Lower leg skin (tissue), 4 donors: ENCODE measurements around the gene SSPN. TPM values are rescaled to one million over a fixed set of nuclear protein-coding genes. Genes with fewer than 3 reads are reported as not detected.

Experiments used
- DNase-seq, 2 donors: peaks; one replicate each; pipeline ENCODE4 v3.0.0-alpha.2; 2019; ENCODE audit warnings: low spot score in 2 of 2
- H3K4me3 ChIP-seq: fragments of 200-600 bp; sonication (generic); 2 replicates; pipeline ENCODE4 v1.5.1; 2017; ENCODE audit warnings: mild to moderate bottlenecking, low read depth; ENCODE audit not compliant: poor library complexity, severe bottlenecking
- POLR2A ChIP-seq, 2 donors: fragments of 450-650 bp; IDR thresholded peaks; one replicate each; pipeline ENCODE4 v1.6.1; 2016 to 2017; ENCODE audit warnings: antibody characterized with exemption in 2 of 2, mild to moderate bottlenecking in 1 of 2, moderate library complexity in 1 of 2
- WGBS, 2 donors: methylation state at CpG; one replicate each; pipeline ENCODE4 v1.1.5; 2018; 5-methylcytosine and 5-hydroxymethylcytosine counted together
- intact Hi-C: fragments of 100-400 bp; cut with DNase I; formaldehyde crosslinking; loops from one replicate; pipeline ENCODE4 v1.15.0; 2023; ENCODE audit warnings: low total_unique reads
- total RNA-seq, 4 donors: library from RNA; depleted of rRNA; stranded (reverse); fragments of >200 nt; gene quantifications; one replicate each; pipeline ENCODE4 v1.1.0, GENCODE V29; 2016
- TF ChIP-seq, protein P1 (sequence below), 3 donors: fragments of 450-650 bp; IDR thresholded peaks; one replicate each; pipeline ENCODE4 v1.5.1; 2016; ENCODE audit warnings: antibody characterized with exemption in 3 of 3, mild to moderate bottlenecking in 3 of 3, moderate library complexity in 2 of 3

The SSPN gene
- total RNA-seq, 4 donors from 2014 or later, result 4.5 to 14.1 (median 8.4) TPM

DNA sequence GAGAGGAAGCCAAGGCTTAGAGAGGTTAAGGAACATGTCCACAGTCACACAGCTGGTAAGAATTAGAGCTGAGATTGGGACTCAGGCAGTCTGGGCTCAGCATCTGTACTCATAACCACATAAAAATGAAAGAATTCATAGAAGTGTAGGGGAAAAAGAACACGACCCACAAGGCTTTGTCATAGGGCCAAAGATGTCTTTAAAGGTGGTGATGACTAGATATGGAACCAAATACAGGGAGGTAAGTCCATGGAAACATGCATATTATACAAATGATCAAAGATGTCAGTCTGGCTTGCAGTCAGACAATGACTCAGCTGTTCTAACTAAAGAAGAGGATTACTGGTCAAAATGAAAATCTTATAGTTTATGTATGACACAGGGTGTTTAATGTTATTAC lies 7.2 kb upstream of the SSPN start:
- TF ChIP-seq, protein P1, sequence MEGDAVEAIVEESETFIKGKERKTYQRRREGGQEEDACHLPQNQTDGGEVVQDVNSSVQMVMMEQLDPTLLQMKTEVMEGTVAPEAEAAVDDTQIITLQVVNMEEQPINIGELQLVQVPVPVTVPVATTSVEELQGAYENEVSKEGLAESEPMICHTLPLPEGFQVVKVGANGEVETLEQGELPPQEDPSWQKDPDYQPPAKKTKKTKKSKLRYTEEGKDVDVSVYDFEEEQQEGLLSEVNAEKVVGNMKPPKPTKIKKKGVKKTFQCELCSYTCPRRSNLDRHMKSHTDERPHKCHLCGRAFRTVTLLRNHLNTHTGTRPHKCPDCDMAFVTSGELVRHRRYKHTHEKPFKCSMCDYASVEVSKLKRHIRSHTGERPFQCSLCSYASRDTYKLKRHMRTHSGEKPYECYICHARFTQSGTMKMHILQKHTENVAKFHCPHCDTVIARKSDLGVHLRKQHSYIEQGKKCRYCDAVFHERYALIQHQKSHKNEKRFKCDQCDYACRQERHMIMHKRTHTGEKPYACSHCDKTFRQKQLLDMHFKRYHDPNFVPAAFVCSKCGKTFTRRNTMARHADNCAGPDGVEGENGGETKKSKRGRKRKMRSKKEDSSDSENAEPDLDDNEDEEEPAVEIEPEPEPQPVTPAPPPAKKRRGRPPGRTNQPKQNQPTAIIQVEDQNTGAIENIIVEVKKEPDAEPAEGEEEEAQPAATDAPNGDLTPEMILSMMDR (IDR thresholded peaks at IDR 0.05), result no peak
- TF ChIP-seq POLR2A (IDR thresholded peaks at IDR 0.05), result no peak
- WGBS, 2 donors, result 18 to 23% methylated on average over 1 of the region's 1 CpG
- no peak for DNase-seq
- intact Hi-C loops, result no loop called here
- H3K4me3 ChIP-seq, result no peak overlapping the region

DNA sequence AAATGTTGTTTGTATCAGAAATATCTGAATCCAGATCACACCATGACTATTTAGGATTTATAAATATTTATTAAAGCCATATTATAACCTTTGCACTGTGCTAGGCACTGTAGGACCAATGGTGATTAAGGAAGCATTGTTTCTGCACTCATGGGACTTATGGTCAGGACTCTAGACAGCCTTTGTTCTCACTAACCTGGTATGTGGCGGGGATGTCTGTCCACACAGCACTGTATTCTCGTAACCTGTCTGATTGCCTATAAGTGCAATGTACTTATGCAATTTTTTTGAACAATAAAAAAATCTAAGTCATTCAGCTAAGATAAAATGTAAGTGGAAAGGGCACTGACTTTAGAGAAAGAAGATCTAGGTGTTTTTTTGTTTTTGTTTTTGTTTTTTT lies 6.7 kb upstream of the SSPN start:
- DNase-seq, result no peak
- no peak overlapping the region for H3K4me3 ChIP-seq
- WGBS, 2 donors, result 88 to 94% methylated on average over 2 of the region's 2 CpGs
- intact Hi-C loops, result no loop called here
- no peak for TF ChIP-seq POLR2A (IDR thresholded peaks at IDR 0.05)
- TF ChIP-seq, protein P1 (IDR thresholded peaks at IDR 0.05), result no peak

DNA sequence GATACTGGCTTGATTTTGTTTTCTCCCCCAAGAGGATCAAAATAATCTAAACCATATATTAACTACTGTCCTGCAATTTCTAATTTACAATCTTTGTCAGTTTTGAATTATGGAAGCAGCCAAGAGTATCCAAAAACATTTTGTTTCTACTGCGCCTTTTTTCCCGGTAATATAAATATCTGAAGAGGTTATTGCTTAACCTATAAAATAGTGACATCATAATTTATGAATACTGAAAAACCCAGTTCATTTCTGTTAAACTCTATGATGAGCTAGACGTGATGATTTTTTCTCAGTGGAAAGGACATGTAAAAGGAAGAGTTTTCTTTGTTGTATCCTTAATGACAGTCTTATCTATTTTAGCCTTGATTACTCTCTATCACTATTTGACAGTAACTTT lies 3.2 kb upstream of the SSPN start:
- H3K4me3 ChIP-seq, result no peak overlapping the region
- 66 to 81% methylated on average over 3 of the region's 3 CpGs for WGBS, 2 donors
- no peak for DNase-seq
- intact Hi-C loops, result no loop called here
- TF ChIP-seq, protein P1 (IDR thresholded peaks at IDR 0.05), result no peak
- TF ChIP-seq POLR2A (IDR thresholded peaks at IDR 0.05), result no peak

DNA sequence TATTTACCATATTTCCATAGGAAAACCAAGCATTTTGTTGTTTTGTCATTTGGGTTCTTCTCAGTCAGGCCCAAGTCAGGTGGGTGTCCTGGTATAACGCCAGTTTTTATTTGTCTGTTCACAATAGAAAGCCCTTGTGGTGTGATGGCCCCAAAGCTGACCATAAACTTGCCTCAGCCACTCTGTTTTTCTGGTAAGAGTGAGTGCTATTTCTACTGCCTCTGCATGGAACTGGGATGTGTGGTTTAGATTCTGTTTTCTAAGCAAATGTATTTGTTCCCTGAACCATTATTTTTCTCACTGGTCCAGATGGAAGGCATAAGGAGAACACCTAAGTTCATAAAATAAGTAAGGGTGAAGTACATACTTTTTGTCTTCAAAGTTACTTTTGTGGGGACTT lies 1.8 kb upstream of the SSPN start:
- intact Hi-C loops, result no loop called here
- no peak for DNase-seq
- no peak for TF ChIP-seq POLR2A (IDR thresholded peaks at IDR 0.05)
- TF ChIP-seq, protein P1 (IDR thresholded peaks at IDR 0.05), result no peak
- H3K4me3 ChIP-seq, result no peak overlapping the region
- 85 to 91% methylated on average over 1 of the region's 1 CpG for WGBS, 2 donors

DNA sequence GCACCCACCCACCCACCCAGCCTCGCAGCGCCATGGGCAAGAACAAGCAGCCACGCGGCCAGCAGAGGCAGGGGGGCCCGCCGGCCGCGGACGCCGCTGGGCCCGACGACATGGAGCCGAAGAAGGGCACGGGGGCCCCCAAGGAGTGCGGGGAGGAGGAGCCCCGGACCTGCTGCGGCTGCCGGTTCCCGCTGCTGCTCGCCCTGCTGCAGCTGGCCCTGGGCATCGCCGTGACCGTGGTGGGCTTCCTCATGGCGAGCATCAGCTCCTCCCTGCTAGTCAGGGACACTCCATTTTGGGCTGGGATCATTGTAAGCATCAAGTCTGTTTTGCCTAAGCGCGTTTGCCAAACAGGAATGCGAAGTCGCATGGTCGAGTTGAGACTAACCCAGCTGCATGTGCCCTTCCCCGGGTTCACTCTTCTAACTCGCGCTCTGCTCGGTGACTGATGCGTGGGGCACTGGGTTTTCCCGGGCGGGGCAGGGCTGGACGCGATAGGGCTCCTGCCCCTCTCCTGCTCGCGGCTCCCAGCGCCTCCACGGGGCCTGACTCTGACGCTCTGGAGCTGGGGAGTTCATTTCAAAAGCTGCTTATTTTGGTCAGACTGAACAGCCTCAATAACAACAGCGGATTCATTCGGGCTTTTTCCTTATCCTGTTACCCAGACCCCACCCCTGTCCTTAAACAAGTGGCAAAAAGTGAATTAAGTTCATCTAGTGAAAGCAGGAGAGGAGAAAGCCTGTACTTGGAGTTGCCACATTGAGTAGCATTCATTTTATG lies 458 bp downstream of the SSPN start:
- WGBS, 2 donors, result 0 to 1% methylated on average over 21 to 30 of the region's 45 CpGs
- intact Hi-C loops, result no loop called here
- DNase-seq, result peak in 1 of 2 donors; percentile 87
- TF ChIP-seq, protein P1 (IDR thresholded peaks at IDR 0.05), result no peak
- no peak for TF ChIP-seq POLR2A (IDR thresholded peaks at IDR 0.05)
- peak overlapping the region; percentile 28 for H3K4me3 ChIP-seq

DNA sequence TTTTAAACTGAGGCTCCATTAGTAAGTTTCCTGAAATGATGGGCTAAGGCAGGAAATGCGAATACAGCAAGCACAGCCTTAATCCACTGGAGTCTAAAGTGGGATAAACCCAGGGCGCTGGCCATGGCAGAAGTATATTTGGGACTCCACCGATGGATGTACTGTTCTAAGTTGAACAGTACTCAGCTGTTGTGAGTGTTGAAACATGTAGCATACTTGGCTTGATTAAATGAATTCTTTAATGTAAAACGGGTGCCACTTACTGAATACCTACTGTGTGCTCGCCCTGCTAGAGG lies 996 bp downstream of the SSPN start:
- TF ChIP-seq, protein P1 (IDR thresholded peaks at IDR 0.05), result no peak
- TF ChIP-seq POLR2A (IDR thresholded peaks at IDR 0.05), result no peak
- DNase-seq, result no peak
- H3K4me3 ChIP-seq, result no peak overlapping the region
- intact Hi-C loops, result no loop called here
- WGBS, 2 donors, result 39 to 44% methylated on average over 5 of the region's 5 CpGs
